ENCODE measurements around the gene THAP10.

DNA sequence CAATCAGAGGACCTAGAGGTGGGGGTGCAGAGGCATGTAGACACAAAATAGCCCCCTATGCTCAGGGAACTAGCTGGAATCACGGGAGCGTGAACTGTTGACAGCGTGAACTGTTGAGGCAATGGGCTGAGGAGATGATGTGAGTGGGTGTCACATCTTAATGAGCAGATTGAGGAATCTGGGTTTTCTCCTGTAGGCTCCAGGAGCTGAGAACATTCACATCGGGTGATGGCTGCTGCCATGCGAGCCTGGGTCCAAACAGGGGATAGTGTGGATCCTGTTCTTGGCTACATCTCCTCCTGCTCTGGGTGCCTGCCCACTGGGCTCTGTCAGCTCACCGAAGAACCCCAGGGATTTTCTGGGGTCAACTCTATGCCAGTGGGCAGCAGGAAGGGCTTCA lies 40.3 kb downstream of the THAP10 start:
- TF ChIP-seq, protein P1, sequence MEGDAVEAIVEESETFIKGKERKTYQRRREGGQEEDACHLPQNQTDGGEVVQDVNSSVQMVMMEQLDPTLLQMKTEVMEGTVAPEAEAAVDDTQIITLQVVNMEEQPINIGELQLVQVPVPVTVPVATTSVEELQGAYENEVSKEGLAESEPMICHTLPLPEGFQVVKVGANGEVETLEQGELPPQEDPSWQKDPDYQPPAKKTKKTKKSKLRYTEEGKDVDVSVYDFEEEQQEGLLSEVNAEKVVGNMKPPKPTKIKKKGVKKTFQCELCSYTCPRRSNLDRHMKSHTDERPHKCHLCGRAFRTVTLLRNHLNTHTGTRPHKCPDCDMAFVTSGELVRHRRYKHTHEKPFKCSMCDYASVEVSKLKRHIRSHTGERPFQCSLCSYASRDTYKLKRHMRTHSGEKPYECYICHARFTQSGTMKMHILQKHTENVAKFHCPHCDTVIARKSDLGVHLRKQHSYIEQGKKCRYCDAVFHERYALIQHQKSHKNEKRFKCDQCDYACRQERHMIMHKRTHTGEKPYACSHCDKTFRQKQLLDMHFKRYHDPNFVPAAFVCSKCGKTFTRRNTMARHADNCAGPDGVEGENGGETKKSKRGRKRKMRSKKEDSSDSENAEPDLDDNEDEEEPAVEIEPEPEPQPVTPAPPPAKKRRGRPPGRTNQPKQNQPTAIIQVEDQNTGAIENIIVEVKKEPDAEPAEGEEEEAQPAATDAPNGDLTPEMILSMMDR (IDR thresholded peaks at IDR 0.05; ENCODE audit: low read length) = no peak
- TF ChIP-seq EZH2 (IDR thresholded peaks at IDR 0.05; ENCODE audit: borderline replicate concordance, low read length) = no peak
